ENCODE results near the gene C7.

The C7 gene

GRCh38 chr5:40928886-40929448 is 19.7 kb downstream of the C7 start:
- no peak for DNase-seq

- DNase-seq = no peak
Measured at GRCh38 chr5:40932766-40933165, 23.5 kb downstream of the C7 start.

- no peak for DNase-seq
Measured at GRCh38 chr5:40937075-40937474, 27.8 kb downstream of the C7 start.

GRCh38 chr5:40939753-40940152 is 30.5 kb downstream of the C7 start:
- no peak for DNase-seq

- no peak for DNase-seq
Measured at GRCh38 chr5:40945111-40945510, 35.8 kb downstream of the C7 start.

- no peak for DNase-seq
Measured at GRCh38 chr5:40955313-40955712, 46.0 kb downstream of the C7 start.

GRCh38 chr5:40957048-40957447 is 47.8 kb downstream of the C7 start:
- DNase-seq = no peak

GRCh38 chr5:40958811-40959210 is 49.5 kb downstream of the C7 start:
- no peak for DNase-seq

GRCh38 chr5:40960037-40960436 is 50.7 kb downstream of the C7 start:
- DNase-seq = no peak

GRCh38 chr5:40962207-40962955 is 53.1 kb downstream of the C7 start:
- DNase-seq = peak; percentile 20

- no peak for DNase-seq
Measured at GRCh38 chr5:40972434-40972833, 63.1 kb downstream of the C7 start.

GRCh38 chr5:40973364-40974004 is 64.2 kb downstream of the C7 start:
- DNase-seq = no peak

- no peak for DNase-seq
Measured at GRCh38 chr5:40976041-40976440, 66.7 kb downstream of the C7 start.

GRCh38 chr5:40976836-40977235 is 67.5 kb downstream of the C7 start:
- DNase-seq = no peak

- DNase-seq = no peak
Measured at GRCh38 chr5:40981420-40981819, 72.1 kb downstream of the C7 start.

- no peak for DNase-seq
Measured at GRCh38 chr5:40983781-40984180, 74.5 kb downstream of the C7 start.

GRCh38 chr5:40984884-40985283 is 75.6 kb downstream of the C7 start:
- no peak for DNase-seq

GRCh38 chr5:40985501-40985900 is 76.2 kb downstream of the C7 start:
- DNase-seq = no peak

GRCh38 chr5:40986666-40987065 is 77.4 kb downstream of the C7 start:
- DNase-seq = no peak

- no peak for DNase-seq
Measured at GRCh38 chr5:40987349-40987748, 78.1 kb downstream of the C7 start.

- DNase-seq = no peak
Measured at GRCh38 chr5:40988746-40989510, 79.6 kb downstream of the C7 start.

- no peak for DNase-seq
Measured at GRCh38 chr5:40991168-40991980, 82.1 kb downstream of the C7 start.
